Measurements from ENCODE around the gene ZNF146.
"Not testable (repeated sequence)": the region's sequence is repeated elsewhere in the genome, so short reads cannot be mapped to it uniquely, and the experiment has no call there.

ZNF146 gene

DNA sequence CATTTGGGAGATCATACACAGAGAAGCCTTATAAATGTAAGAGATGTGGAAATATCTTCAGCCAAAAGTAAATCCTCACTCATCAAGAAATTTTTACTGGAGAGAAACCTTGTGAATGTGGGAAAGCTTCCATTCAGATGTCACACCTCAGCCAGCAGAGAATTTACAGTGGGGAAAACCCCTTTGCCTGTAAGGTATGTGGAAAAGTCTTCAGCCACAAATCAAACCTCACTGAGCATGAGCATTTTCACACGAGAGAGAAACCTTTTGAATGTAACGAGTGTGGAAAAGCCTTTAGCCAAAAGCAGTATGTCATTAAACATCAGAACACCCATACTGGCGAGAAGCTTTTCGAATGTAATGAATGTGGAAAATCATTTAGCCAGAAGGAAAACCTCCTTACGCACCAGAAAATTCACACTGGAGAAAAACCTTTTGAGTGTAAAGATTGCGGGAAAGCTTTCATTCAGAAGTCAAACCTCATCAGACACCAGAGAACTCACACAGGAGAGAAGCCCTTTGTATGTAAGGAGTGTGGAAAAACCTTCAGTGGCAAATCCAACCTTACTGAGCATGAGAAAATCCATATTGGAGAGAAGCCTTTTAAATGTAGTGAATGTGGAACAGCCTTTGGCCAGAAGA, 21.5 kb downstream of the ZNF146 start:
- DNase-seq = no peak

DNA sequence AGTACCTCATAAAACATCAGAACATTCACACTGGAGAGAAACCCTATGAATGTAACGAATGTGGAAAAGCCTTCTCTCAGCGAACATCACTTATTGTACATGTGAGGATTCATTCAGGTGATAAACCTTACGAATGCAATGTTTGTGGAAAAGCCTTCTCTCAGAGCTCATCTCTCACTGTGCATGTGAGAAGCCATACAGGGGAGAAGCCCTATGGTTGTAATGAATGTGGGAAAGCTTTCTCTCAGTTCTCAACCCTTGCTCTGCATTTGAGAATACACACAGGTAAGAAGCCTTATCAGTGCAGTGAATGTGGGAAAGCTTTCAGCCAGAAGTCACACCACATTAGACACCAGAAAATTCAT, 22.0 kb downstream of the ZNF146 start:
- DNase-seq = no peak

DNA sequence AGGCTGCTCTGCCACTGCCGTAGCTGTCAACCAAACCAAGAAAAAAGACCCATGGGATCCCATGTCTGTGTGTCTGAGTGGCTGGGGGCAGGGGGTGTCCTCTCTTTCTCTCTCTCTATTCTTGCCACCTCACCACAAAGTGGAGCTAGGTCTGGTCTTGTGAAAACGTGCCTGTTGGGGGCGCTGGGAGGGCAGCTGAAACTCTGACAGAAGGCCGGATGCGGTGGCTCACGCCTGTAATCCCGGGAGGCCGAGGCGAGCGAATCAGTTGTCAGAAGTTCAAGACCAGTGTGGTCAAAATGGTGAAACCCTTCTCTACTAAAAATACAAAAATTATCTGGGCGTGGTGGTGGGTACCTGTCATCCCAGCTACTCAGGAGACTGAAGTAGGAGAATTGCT, 29.2 kb downstream of the ZNF146 start:
- DNase-seq = no peak

DNA sequence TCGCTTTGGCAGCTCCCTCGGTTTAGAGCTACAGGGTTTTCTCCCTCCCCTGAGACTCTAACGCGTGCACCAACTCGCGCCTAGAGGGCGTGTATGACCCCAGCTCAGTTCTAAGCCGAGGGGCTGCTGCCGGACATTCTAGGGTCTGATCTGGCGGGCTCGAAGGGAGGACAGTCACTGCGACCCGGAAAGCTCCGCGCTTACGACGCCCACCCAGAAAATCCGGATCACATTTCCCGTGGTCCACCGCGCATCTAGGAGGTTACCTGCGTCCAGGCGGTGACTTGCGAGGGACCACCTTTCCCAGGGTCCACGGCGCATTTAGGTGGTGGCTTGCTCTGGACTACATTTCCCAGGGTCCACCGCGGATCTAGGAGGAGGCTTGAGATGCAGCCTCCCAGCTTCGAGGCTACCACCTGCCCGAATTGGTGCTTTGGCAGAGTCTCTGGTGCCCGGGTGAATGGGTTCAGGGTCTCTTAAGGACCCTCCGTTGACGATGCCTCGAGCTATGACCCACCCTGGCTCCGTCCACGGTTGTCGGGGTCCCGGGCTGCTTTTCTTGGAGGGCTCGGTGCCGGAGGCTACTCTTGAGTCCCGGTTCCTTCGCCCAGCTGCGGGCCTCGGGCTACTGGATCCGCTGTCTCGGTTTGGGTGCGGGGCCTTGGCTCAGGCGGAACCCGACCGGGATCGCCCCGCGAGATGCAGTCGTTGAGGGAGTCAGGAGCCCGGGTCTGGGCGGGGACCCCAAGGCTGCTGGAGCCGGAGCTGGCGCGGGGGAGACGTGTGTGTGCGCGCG, 30.5 kb downstream of the ZNF146 start:
- DNase-seq = peak; percentile 27 to 33

DNA sequence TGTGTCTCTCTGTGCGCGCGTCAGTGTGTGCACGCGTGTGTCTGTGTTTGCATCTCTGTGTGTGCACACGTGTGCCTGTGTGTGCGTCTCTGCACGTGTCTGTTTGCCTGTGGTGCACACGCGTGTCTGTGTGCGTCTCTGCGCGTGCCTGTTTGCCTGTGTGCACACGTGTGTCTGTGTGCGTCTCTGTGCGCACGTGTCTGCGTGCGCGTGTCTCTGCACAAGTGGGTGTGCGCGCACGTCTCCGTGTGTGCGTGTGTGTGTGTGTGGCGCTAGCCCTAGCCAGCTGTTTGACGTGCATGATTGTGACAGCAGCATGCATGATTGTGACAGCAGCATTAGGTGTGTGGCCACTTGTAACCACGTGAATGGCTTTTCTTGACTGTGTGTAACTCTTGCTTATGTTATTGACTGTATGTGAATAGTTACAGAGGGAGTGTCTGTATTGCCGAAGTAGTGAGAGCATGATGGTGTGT, 31.1 kb downstream of the ZNF146 start:
- peak in 1 of 2 experiments; percentile 30 for DNase-seq

DNA sequence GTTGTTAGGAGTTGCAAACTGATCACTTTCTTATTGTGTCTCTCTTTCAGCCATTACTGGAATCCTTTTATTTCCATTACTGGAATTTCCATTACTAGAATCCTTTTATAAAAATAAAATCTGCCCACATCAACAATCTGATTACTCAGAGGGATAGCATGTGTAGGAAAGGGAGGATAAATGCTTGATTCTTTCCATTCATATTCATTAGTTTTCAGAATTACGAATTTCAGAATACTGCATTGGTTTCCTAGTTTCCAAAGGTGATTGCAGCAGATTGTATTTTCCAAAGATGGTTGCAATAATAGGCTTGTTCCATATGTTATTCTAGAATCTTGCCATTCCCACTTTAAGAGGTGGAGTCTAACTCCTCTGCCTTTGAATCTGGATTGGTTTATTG, 37.1 kb downstream of the ZNF146 start:
- DNase-seq = no peak

DNA sequence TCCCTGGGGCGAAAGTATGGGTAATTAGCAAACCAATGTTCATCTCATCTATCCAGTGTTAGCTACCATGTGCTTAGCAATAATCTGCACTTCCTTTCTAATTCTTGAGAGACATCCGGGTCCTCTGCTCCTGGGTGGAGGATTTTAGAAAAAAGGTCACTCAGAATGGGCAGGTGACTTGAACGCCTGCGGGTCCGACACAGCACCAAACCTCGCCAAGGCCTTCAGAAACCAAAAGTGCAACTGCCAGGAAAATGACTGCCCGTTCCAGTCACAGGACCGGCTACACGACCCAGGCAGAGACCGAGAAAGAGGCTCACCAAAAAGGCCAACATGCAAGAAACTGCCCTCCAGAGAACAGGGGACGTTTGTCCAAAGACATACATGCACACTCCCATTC, 39.9 kb downstream of the ZNF146 start:
- no peak for DNase-seq

DNA sequence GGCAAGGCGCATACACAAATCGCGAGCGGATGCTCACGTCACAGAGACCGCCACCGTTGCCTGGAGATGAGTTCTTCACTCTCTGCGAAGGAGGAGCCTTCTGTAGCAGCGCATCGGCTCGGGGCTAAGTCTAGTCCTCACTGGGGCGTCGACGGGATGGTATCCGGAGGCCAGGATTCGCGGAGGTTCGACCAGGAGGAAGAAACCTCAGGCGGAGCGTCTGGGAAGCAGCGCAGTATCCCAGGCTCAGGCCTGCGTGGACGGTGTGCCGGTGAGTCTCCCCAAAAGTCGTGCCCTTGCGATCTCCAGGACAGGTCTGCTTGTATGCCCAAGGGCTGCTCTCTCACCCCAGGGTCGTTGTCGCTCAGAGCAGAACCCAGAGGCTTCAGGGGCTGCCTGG, 40.4 kb downstream of the ZNF146 start:
- no peak for DNase-seq

DNA sequence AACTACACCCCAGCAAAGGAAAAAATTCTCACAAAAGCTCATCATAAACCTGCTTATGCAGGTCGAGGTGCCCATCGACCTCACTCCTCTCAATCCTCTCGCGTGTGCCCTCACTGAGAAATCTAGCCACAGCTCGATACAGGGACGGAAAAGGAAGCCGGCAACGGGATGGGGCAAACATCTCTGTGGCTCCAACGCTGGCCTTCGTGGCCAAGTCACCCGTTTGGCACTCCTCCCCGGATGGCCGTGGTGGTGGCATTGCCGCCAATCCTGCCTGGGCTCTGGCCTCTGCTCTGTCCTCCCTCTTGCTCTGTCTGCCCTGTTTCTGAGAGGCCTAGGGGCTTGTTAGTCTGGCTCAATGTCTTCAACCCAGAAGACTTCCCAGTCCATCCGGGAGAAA, 41.2 kb downstream of the ZNF146 start:
- no peak for DNase-seq

DNA sequence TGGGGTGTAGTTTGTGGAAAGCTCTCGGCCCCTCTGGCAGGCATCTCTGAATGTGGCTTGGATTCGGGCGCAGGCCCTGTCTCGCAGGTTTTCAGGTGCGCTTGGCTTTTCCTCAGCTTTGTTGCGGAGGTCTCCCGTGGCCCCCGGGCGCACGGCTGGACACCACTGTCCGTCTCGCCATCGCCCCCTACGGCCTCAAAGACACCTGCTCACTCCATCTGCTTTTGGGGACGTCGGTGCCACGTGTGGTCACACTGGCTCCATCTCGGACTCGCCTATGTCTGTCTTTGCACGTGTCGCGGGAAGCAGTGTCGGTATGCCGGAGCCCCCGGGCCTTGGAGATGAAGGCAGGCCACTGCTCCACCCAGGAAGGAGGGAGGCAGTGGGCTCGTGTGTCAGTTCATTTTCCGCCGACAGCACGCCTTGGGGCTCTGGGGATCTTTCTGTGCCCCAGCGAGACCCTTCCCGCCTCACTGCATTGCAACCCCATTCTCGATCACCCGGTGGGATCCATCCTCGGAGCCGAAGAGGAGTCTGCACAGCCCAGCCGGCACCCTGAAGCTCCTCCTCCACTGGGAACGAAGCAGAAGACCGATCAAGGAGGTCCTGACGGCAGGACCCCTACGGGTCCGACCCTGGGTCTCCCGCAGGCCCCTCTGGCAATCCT, 42.1 kb downstream of the ZNF146 start:
- no peak for DNase-seq

DNA sequence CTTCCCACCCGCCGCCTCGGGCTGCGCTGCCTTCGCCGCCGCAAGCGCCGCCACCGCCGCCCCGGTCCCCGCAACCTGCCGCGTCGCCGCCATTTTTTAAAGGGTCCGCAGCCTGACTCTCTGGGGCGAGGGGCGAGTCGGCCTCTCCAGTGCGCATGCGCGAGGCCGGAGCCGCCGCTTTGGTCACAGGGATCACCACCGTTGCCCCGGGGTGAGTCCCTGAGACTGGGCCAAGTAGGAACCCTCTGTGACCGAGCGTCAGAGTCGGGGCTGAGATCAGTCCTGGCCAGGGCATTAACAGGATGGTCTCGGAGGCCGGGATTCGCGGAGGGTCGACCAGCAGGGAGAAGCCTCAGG, 42.6 kb downstream of the ZNF146 start:
- peak; percentile 29 to 31 for DNase-seq

DNA sequence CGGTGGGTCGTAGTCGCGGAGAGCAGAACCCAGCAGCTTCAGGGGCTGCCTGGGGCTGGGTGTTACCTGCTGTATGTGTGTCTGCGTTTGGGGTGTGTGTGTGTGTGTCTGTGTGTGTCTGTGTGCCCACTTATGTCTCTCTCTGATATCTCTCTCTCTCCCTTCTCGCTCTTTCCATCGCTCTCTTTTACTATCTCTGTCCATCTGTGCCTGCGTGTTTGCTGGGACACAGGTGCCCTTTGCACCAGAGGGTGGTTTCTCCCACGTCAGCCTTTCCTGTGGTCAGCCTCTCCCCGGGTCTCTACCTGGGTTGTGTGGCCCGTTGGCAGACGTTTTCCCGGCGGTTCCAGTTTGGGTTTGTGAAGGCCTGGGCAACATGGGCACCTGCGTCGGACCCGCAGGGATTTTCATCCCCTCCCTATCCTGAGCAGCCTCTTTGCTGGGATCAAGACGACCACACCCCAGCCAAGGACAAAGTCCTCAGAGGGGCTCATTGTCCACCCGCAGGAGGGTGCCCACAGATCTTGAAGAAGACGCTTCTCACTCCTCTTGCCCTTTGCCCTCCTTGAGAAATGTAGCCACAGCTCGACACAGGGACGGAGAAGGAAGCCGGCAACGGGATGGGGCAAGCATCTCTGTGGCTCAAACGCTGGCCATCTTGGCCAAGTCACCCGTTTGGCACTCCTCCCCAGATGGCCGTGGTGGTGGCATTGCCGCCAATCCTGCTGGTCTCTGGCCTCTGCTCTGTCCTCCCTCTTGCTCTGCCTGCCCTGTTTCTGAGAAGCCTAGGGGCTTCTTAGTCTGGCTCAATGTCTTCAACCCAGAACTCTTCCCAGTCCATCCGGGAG, 43.3 kb downstream of the ZNF146 start:
- no peak for DNase-seq

DNA sequence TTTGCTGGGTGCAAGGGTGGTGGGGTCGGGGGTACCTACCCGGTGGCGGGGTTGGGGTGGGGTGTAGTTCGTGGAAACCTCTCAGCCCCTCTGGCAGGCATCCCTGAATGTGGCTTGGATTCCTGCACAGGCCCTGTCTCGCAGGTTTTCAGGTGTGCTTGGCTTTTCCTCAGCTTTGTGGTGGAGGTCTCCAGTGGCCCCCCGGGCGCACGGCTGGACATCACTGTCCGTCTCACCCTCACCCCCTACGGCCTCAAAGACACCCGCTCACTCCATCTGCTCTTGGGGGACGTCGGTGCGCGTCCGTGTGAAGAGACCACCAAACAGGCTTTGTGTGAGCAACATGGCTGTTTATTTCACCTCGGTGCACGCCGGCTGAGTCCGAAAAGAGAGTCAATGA, 44.3 kb downstream of the ZNF146 start:
- no peak for DNase-seq

DNA sequence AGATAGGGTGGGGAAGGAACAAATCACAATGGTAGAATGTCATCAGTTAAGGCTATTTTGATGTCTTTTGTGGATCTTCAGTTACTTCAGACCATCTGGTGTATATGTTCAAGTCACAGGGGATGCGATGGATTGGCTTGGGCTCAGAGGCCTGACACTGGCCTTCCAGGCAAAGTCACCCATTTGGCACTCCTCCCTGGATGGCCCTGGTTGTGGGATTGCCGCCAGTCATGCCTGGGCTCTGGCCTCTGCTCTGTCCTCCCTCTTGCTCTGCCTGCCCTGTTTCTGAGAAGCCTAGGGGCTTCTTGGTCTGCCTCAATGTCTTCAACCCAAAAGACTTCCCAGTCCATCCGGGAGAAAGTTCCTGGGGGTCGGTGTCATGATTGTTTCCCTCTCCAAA, 50.2 kb downstream of the ZNF146 start:
- no peak for DNase-seq

DNA sequence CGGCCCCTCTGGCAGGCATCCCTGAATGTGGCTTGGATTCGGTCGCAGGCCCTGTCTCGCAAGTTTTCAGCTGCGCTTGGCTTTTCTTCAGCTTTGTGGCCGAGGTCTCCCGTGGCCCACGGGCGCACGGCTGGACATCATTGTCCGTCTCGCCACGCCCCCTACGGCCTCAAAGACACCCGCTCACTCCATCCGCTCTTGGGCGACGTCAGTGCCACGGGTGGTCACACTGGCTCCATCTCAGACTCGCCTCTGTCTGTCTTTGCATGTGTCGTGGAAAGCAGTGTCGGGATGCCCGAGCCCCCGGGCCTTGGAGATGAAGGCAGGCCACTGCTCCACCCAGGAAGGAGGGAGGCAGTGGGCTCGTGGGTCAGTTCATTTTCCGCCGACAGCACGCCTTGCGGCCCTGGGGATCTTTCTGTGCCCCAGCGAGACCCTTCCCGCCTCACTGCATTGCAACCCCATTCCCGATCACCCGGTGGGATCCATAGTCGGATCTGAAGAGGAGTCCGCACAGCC, 51.0 kb downstream of the ZNF146 start:
- DNase-seq = no peak

DNA sequence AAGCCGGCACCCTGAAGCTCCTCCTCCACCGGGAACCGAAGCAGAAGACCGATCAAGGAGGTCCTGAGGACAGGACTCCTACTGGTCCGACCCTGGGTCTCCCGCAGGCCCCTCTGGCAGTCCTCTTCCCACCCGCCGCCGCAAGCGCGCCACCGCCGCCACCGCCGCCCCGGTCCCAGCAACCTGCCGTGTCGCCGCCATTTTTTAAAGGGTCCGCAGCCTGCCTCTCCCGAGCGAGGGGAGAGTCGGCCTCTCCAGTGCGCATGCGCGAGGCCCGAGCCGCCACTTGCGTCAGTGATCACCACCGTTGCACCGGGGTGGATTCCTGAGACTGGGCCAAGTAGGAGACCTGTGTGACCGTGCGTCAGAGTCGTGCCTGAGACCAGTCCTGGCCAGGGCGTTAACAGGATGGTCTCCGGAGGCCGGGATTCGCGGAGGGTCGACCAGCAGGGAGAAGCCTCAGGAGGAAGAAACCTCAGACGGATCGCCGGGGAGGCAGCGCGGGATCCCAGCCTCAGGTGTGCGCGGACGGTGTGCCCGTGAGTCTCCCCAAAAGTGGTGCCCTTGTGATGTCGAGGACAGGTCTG, 51.6 kb downstream of the ZNF146 start:
- peak; percentile 26 to 41 for DNase-seq

DNA sequence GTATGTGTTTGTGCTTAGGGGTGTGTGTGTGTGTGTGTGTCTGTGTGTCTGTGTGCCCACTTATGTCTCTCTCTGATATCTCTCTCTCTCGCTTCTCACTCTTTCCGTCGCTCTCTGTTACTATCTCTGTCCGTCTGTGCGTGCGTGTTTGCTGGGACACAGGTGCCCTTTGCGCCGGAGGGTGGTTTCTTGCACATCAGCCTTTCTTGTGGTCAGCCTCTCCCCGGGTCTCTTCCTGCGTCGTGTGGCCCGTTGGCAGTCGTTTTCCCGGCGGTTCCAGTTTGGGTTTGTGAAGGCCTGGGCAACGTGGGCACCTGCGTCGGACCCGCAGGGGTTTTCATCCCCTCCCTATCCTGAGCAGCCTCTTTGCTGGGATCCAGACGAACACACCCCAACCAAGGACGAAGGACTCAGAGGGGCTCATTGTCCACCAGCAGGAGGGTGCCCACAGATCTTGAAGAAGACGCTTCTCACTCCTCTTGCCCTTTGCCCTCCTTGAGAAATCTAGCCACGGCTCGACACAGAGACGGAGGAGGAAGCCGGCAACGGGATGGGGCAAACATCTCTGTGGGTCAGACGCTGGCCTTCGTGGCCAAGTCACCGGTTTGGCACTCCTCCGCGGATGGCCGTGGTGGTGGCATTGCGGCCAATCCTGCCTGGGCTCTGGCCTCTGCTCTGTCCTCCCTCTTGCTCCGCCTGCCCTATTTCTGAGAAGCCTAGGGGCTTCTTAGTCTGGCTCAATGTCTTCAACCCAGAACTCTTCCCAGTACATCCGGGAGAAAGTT, 52.3 kb downstream of the ZNF146 start:
- DNase-seq = no peak

DNA sequence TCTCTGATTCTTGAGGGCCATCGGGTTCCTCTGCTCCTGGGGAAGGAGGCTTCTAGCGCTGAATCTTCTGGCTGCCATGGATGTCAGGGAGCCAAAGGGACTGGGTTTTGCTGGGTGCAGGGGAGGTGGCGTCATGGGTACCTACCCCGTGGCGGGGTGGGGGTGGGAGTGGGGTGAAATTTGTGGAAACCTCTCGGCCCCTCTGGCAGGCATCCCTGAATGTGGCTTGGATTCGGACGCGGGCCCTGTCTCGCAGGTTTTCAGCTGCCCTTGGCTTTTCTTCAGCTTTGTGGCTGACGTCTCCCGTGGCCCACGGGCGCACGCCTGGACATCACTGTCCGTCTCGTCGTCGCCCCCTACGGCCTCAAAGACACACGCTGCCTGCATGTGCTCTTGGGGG, 53.2 kb downstream of the ZNF146 start:
- DNase-seq = not testable (repeated sequence)

DNA sequence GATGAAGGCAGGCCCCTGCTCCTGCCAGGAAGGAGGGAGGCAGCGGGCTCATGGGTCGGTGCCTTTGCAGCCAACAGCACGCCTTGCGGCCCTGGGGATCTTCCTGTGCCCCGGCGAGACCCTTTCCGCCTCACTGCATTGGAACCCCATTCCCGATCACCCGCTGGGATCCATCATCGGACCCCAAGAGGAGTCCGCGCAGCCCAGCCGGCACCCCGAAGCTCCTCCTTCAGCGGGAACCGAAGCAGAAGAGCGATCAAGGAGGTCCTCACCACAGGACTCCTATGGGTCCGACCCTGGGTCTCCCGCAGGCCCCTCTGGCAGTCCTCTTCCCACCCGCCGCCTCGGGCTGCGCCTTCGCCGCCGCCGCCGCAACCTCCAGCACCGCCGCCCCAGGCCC, 53.7 kb downstream of the ZNF146 start:
- not testable (repeated sequence) for DNase-seq

DNA sequence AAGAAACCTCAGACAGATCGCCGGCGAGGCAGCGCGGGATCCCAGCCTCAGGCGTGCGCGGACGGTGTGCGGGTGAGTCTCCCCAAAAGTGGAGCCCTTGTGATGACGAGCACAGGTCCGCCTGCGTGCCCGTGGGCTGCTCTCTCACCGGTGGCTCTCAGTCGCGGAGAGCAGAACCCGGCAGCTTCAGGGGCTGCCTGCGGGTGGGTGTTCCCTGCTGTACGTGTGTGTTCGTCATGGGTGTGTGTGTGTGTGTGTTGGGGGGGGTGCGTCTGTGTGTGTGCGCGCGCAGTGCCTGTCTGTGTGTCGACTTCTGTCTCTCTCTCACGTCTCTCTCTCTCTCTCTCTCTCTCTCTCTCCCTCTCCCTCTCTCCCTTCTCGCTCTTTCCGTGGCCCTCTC, 54.4 kb downstream of the ZNF146 start:
- not testable (repeated sequence) for DNase-seq
